Suprapubic skin (tissue), 4 donors: Measurements from ENCODE around the gene UVSSA.

Experiments used
- CTCF ChIP-seq, 2 donors: fragments of 200-600 bp in 1 of 2; fragments of 450-650 bp in 1 of 2; sonication (generic) in 1 of 2; IDR thresholded peaks; one replicate each; pipeline ENCODE4 v1.5.1; 2016 to 2019; ENCODE audit warnings: antibody characterized with exemption in 2 of 2, mild to moderate bottlenecking in 1 of 2, moderate library complexity in 1 of 2
- EP300 ChIP-seq: sonication (generic); formaldehyde crosslinking; IDR thresholded peaks from one replicate; pipeline ENCODE4 v1.6.1; 2017; ENCODE audit warnings: antibody characterized with exemption
- POLR2A ChIP-seq, 2 donors: fragments of 450-650 bp; IDR thresholded peaks; one replicate each; pipeline ENCODE4 v1.6.1; 2017; ENCODE audit warnings: antibody characterized with exemption in 2 of 2, mild to moderate bottlenecking in 2 of 2, moderate library complexity in 2 of 2
- POLR2AphosphoS5 ChIP-seq, 3 donors: sonication (generic); formaldehyde crosslinking; IDR thresholded peaks; one replicate each; pipeline ENCODE4 v1.6.1; 2017; ENCODE audit warnings: antibody characterized with exemption in 3 of 3

- TF ChIP-seq CTCF (IDR thresholded peaks at IDR 0.05), result no peak
- no peak for TF ChIP-seq POLR2AphosphoS5 (IDR thresholded peaks at IDR 0.05)
- TF ChIP-seq POLR2A (IDR thresholded peaks at IDR 0.05), result no peak
- TF ChIP-seq EP300, result no peak
Observed at GRCh38 chr4:1403177-1403583, 56.2 kb downstream of the UVSSA start.
